ENCODE data around the gene NOC2L.

NOC2L gene

GRCh38 chr1:913491-914130 lies 45.4 kb downstream of the NOC2L start:
- no peak for DNase-seq

GRCh38 chr1:912740-913301 lies 46.2 kb downstream of the NOC2L start:
- DNase-seq, result no peak

GRCh38 chr1:911875-912739 lies 46.9 kb downstream of the NOC2L start:
- no peak for DNase-seq

GRCh38 chr1:910881-911721 lies 48.0 kb downstream of the NOC2L start:
- DNase-seq, result no peak

- no peak for DNase-seq
Measured at GRCh38 chr1:910311-910880, 48.7 kb downstream of the NOC2L start.

GRCh38 chr1:909861-910310 lies 49.2 kb downstream of the NOC2L start:
- DNase-seq, result no peak

- DNase-seq, result no peak
Measured at GRCh38 chr1:908661-909060, 50.4 kb downstream of the NOC2L start.

GRCh38 chr1:907611-908451 lies 51.2 kb downstream of the NOC2L start:
- no peak for DNase-seq

GRCh38 chr1:906600-907420 lies 52.2 kb downstream of the NOC2L start:
- no peak for DNase-seq

- no peak for DNase-seq
Measured at GRCh38 chr1:905811-906599, 53.1 kb downstream of the NOC2L start.

GRCh38 chr1:905071-905749 lies 53.8 kb downstream of the NOC2L start:
- no peak for DNase-seq

- no peak for DNase-seq
Measured at GRCh38 chr1:904310-904950, 54.6 kb downstream of the NOC2L start.

GRCh38 chr1:903721-904271 lies 55.3 kb downstream of the NOC2L start:
- DNase-seq, result no peak

GRCh38 chr1:903305-903704 lies 55.8 kb downstream of the NOC2L start:
- DNase-seq, result no peak

GRCh38 chr1:902802-903201 lies 56.3 kb downstream of the NOC2L start:
- no peak for DNase-seq

GRCh38 chr1:901108-901859 lies 57.8 kb downstream of the NOC2L start:
- DNase-seq, result no peak

GRCh38 chr1:899636-900317 lies 59.3 kb downstream of the NOC2L start:
- DNase-seq, result no peak

Data from NCI-H2081 treated with DMSO at 0.1 percent for 48 hours (cell line).